GDM1 (cell line): ENCODE results near the gene DSCAML1.

Experiments
- DNase-seq: peaks from one replicate; lab custom pipeline; 2025; lab: John Stamatoyannopoulos, UW

The DSCAML1 gene

DNA sequence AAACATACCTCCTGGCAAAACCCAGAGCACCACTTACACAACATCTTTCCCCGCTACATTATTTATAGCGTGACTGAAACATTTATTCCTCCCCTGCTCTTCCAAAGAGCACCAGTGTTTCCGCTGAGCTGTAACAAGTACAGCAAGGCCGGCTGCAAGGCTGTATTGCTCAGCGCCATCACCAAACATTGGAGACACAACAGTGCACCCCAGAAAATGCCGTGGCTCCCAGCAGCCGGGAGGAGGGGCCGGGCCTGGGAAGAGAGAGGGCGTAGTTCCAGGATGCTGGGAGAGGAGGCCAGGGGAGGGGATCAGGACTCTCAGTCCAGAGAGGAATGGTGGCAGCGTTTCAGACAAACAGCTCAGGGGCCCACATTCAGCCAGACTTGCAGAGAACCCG, 133.2 kb downstream of the DSCAML1 start:
- no peak for DNase-seq

GRCh38 chr11:117663414-117663813, 133.6 kb downstream of the DSCAML1 start:
- no peak for DNase-seq

GRCh38 chr11:117662671-117663269, 134.2 kb downstream of the DSCAML1 start:
- no peak for DNase-seq

- DNase-seq, result no peak
Observed at GRCh38 chr11:117662255-117662654, 134.8 kb downstream of the DSCAML1 start.

DNA sequence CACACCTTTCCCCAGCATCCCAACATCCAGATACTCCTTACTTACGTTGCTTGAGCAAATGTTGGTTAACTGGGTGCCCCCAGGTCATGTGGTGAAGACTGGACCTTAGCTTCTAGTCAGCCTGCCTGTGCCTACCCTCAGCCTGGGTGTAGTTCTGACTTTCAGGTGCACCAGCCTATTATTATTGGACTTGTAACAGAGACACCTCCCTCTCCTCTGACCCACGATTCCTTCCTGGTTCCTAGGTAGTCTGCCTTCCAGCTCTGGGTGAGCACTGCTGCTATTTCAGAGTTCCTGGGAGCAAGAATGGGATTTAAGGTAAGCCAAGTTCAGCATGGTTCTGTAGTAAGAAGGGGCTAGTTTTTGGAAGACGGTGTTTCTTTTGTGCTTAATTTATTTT, 138.2 kb downstream of the DSCAML1 start:
- no peak for DNase-seq

DNA sequence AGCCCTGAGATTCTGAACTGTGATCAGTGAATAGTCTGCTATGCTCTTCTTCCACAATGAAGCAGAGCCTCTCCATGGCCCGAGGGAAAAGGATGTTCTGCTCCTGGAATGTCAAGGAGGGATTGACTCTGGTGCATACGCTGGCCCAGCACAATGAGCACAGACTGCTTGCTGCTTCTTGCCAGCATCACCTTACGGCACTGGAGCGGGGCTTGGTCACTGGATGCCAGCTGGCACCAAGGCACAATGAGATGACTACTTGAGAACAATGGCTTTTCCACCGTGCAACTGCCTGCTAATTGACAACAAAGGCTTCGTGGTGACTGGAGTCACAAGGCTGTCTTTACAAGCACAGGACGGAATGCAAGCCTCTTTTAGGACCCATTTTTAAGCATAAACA, 139.2 kb downstream of the DSCAML1 start:
- no peak for DNase-seq

DNA sequence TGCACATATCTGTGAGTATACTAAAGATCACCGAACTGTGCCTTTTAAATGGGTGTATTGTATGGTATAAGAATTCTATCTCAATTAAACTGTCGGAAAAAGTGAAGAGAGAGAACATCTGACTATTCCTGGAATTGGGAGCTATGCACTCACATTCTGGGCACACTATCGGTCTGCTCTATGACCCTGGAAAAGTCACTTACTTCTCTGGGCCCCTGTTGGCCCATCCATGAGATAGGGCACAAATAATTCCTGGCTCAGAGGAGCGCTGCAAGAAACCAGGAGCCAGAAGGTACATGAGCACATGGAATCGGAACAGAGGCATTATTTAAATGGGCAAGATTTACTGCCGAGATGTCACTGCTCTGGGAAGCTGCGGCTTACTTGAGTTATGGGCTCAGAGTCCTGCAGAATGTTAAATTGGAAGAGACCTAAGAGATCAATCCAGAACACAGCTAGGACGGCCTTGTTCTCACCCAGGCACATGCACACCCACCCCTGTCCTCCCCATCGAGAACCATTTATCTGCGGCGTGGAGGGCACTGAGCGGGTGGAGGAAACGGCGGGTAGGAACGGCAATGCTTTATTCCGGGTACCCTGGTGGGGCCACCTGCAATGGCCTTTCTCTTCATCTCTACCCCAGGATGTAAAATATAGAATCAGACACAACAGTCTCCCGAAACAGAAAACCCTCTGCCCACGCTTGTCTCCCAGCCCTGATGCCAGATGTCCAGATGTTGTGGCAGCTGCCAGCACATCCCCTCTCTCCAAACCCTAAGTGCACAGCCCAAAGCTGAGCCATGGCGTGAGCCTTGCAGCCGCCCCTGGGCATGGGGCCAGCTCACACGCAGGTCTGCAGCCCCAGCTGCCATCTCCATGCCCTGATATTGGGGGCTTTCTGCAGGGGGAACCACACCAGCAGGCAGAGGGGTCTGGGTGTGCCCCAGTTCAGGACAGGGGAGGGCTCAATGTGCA, 142.4 kb downstream of the DSCAML1 start:
- DNase-seq, result no peak

DNA sequence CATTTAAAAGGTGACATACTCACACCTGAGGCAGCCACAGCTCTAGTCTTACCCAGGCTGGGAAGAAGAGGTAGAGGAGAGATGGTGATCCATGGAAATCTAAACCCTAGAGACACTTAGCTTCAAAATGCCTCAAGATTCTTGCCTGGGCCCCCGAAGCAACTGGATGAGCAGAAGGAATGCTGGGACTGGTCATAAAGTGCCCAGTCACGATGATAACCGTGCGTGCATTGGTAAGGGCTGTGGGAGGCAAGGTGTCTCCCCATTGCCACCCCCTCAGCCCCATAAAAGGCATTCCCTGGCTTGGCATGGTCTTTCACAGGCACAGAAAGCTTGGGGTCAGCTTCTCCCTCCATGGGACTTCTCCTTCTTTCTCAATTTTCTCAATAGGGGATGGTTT, 144.5 kb downstream of the DSCAML1 start:
- DNase-seq, result no peak

GRCh38 chr11:117649296-117650055, 147.5 kb downstream of the DSCAML1 start:
- DNase-seq, result no peak

- no peak for DNase-seq
Observed at GRCh38 chr11:117647872-117648271, 149.1 kb downstream of the DSCAML1 start.

- DNase-seq, result no peak
Observed at GRCh38 chr11:117647207-117647606, 149.8 kb downstream of the DSCAML1 start.

DNA sequence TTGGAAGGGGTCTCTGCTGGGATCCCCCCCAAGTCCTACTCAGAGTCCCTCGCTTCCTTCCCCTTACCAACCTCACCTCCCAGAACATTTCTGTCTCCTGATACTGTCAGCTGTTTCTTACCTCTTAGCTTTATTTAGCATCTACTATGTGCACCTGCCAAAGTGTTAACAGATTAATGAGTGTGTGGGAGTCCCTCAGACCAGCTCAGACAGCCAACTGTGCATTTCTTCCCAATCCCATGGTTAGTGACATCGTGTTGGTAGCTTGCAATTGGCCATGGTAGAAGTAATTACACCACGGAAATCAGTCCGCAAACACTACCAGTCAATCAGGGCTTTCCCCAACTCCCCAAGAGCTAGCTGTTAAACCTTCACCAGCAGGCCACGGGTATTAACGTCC, 150.6 kb downstream of the DSCAML1 start:
- DNase-seq, result no peak

GRCh38 chr11:117644403-117645155, 152.4 kb downstream of the DSCAML1 start:
- DNase-seq, result no peak

- DNase-seq, result no peak
Observed at GRCh38 chr11:117643606-117644300, 153.3 kb downstream of the DSCAML1 start.

- no peak for DNase-seq
Observed at GRCh38 chr11:117642835-117643234, 154.2 kb downstream of the DSCAML1 start.

GRCh38 chr11:117642396-117642795, 154.6 kb downstream of the DSCAML1 start:
- no peak for DNase-seq

GRCh38 chr11:117641008-117641915, 155.8 kb downstream of the DSCAML1 start:
- no peak for DNase-seq

- no peak for DNase-seq
Observed at GRCh38 chr11:117640041-117640440, 157.0 kb downstream of the DSCAML1 start.

- no peak for DNase-seq
Observed at GRCh38 chr11:117639601-117640000, 157.4 kb downstream of the DSCAML1 start.

DNA sequence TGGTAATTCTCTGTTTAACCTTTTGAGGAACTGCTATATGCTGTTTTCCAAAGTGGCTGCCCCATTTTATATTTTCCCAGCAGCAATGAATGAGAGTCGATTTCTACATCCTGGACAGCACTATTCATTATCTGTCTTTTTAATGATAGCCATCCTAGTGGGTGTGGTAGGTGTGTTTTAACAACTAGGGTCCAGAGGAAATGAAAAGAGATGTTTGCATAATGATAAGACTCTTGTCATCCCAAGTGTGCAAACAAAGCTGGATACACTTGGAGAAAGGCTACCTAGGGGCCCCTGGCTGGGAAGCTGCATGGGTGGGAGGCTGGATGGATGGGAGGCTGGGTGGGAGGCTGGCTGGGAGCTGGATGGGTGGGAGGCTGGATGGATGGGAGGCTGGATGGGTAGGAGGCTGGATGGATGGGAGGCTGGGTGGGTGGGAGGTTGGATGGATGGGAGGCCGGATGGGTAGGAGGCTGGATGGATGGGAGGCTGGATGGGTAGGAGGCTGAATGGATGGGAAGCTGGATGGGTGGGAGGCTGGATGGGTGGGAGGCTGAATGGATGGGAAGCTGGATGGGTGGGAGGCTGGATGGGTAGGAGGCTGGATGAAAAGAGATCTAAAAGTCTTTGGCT, 158.0 kb downstream of the DSCAML1 start:
- no peak for DNase-seq
